HEK293 (cell line): ENCODE measurements around the gene GZMH.

Source experiments
- CTCF ChIP-seq: fragments of 450-650 bp; formaldehyde crosslinking; IDR thresholded peaks from 2 replicates; pipeline ENCODE4 v1.5.1; 2016; ENCODE audit warnings: missing biosample characterization, missing genetic modification characterization
- PRDM4 ChIP-seq: fragments of 450-650 bp; formaldehyde crosslinking; IDR thresholded peaks from 2 replicates; pipeline ENCODE4 v1.5.1; 2017; ENCODE audit warnings: missing biosample characterization, missing genetic modification characterization
- ZNF132 ChIP-seq: fragments of 450-650 bp; formaldehyde crosslinking; IDR thresholded peaks from 2 replicates; pipeline ENCODE4 v1.5.1; 2017; ENCODE audit warnings: missing biosample characterization, missing genetic modification characterization, borderline replicate concordance
- ZNF544 ChIP-seq: fragments of 450-650 bp; formaldehyde crosslinking; IDR thresholded peaks from 2 replicates; pipeline ENCODE4 v1.5.0; 2017; ENCODE audit warnings: missing biosample characterization, missing genetic modification characterization
- ZNF558 ChIP-seq: fragments of 450-650 bp; formaldehyde crosslinking; IDR thresholded peaks from 2 replicates; pipeline ENCODE4 v1.5.1; 2016; ENCODE audit warnings: missing biosample characterization, missing genetic modification characterization
- ZNF580 ChIP-seq: fragments of 450-650 bp; formaldehyde crosslinking; IDR thresholded peaks from 2 replicates; pipeline ENCODE4 v1.5.1; 2016; ENCODE audit warnings: missing biosample characterization, missing genetic modification characterization
- ZNF707 ChIP-seq: fragments of 450-650 bp; formaldehyde crosslinking; IDR thresholded peaks from 2 replicates; pipeline ENCODE4 v1.5.1; 2016; ENCODE audit warnings: missing biosample characterization, missing genetic modification characterization
- ZNF768 ChIP-seq: fragments of 450-650 bp; formaldehyde crosslinking; IDR thresholded peaks from 2 replicates; pipeline ENCODE4 v1.5.1; 2018; ENCODE audit warnings: missing biosample characterization, mild to moderate bottlenecking, missing genetic modification characterization

- TF ChIP-seq ZNF707 = no peak
- no peak for TF ChIP-seq CTCF (tag by site-specific recombination)
- no peak for TF ChIP-seq ZNF132 (tag by site-specific recombination)
- TF ChIP-seq ZNF768 (tag by site-specific recombination) = no peak
- no peak for TF ChIP-seq ZNF580 (tag by site-specific recombination)
- TF ChIP-seq ZNF558 = no peak
- no peak for TF ChIP-seq PRDM4 (tag by site-specific recombination)
- no peak for TF ChIP-seq ZNF544 (tag by site-specific recombination)
These were observed 4.3 kb upstream of the GZMH start for GRCh38 chr14:24613747-24614146.
